GM12878 (cell line): ENCODE results near the gene MUC20. TPM values are rescaled to one million over a fixed set of nuclear protein-coding genes. Genes with fewer than 3 reads are reported as not detected.

Experiments used
- ATAC-seq: fragments of 200-7000 bp; cut with Tn5 transposase; 3 replicates; pipeline ENCODE4 v1.9.1; 2020; ENCODE audit warnings: mild to moderate bottlenecking, moderate library complexity
- BruUV-seq: library from RNA; stranded (reverse); fragments of 400-500 nt; replicated peaks from 2 replicates; lab custom pipeline; 2021; lab: Mats Ljungman, UMichigan
- CTCF ChIA-PET: fragments of 300-600 bp; sonication (Branson Sonifier 250); formaldehyde crosslinking; extraction: SDS; loops from one replicate; lab custom pipeline; 2021; ENCODE audit warnings: inconsistent platforms; lab: Yijun Ruan, JAX
- POLR2A ChIA-PET: fragments of 350-600 bp; formaldehyde crosslinking; extraction: SDS; loops from one replicate; lab custom pipeline; 2021; ENCODE audit warnings: inconsistent platforms; lab: Charles Lee
- RAD21 ChIA-PET: fragments of 300-600 bp; sonication (Branson Sonifier 250); formaldehyde crosslinking; loops from one replicate; lab custom pipeline; 2023; ENCODE audit warnings: antibody characterized with exemption; ENCODE audit not compliant: unreplicated experiment; lab: Charles Lee
- SMC1A ChIA-PET: fragments of 300-600 bp; sonication (Branson Sonifier 250); formaldehyde crosslinking; loops from one replicate; lab custom pipeline; 2023; ENCODE audit not compliant: unreplicated experiment, uncharacterized antibody; lab: Charles Lee
- DNase-seq: peaks from one replicate; pipeline ENCODE4 v3.0.0-alpha.2; 2011; ENCODE audit warnings: low read depth, low spot score
- FAIRE-seq: peaks from 3 replicates; lab custom pipeline; 2011; peaks lifted over from hg19 to GRCh38; lab: Jason Lieb, UNC
- H2AFZ ChIP-seq: 2 replicates; pipeline ENCODE4 v1.6.0; 2011; ENCODE audit warnings: low read depth, low read length, control low read depth; ENCODE audit not compliant: control insufficient read depth
- H3K27ac ChIP-seq: 2 replicates; pipeline ENCODE4 v1.5.1; 2011; ENCODE audit warnings: control low read depth; ENCODE audit not compliant: control insufficient read depth, insufficient read depth
- H3K27me3 ChIP-seq, 2 experiments: replicated peaks in 1 of 2; 2 replicates each; pipeline versions ENCODE4 v1.6.0 to v1.6.1; 2011; ENCODE audit warnings: low read length in 1 of 2; ENCODE audit not compliant: control insufficient read depth in 2 of 2, insufficient read depth in 2 of 2
- H3K36me3 ChIP-seq, 2 experiments: 2 replicates each; pipeline ENCODE4 v1.5.1; 2011; ENCODE audit warnings: low read length in 1 of 2; ENCODE audit not compliant: control insufficient read depth in 2 of 2, insufficient read depth in 2 of 2
- H3K4me1 ChIP-seq: 2 replicates; pipeline ENCODE4 v1.6.1; 2011; ENCODE audit warnings: mild to moderate bottlenecking, low read length, moderate library complexity, mixed read lengths; ENCODE audit not compliant: control insufficient read depth, insufficient read depth
- H3K4me2 ChIP-seq: 2 replicates; pipeline ENCODE4 v1.6.0; 2011; ENCODE audit warnings: control low read depth; ENCODE audit not compliant: control insufficient read depth, insufficient read depth
- H3K4me3 ChIP-seq: fragments of 200-600 bp; sonication (generic); 2 replicates; pipeline ENCODE4 v1.5.1; 2016
- H3K79me2 ChIP-seq: 2 replicates; pipeline ENCODE4 v1.6.0; 2011; ENCODE audit warnings: low read length; ENCODE audit not compliant: control insufficient read depth, insufficient read depth
- H3K9ac ChIP-seq: 2 replicates; pipeline ENCODE4 v1.8.0; 2011; ENCODE audit warnings: low read length, control low read depth, mixed read lengths; ENCODE audit not compliant: control insufficient read depth, insufficient read depth
- H3K9me3 ChIP-seq: replicated peaks from 3 replicates; pipeline ENCODE4 v1.5.1; 2011; ENCODE audit warnings: mild to moderate bottlenecking, low read length; ENCODE audit not compliant: control insufficient read depth, insufficient read depth
- H4K20me1 ChIP-seq: 2 replicates; pipeline ENCODE4 v1.6.0; 2011; ENCODE audit not compliant: control insufficient read depth, insufficient read depth
- BACH1 ChIP-seq: fragments of 450-650 bp; IDR thresholded peaks from 2 replicates; pipeline ENCODE4 v1.6.1; 2017; ENCODE audit warnings: mild to moderate bottlenecking, borderline replicate concordance
- BCL11A ChIP-seq: IDR thresholded peaks from 2 replicates; pipeline ENCODE4 v1.6.1; 2011; ENCODE audit warnings: low read depth, low read length
- BCL3 ChIP-seq: IDR thresholded peaks from 2 replicates; pipeline ENCODE4 v1.6.1; 2011; ENCODE audit warnings: borderline replicate concordance, low read depth, mild to moderate bottlenecking, moderate library complexity, low read length; ENCODE audit not compliant: insufficient read depth, poor library complexity, severe bottlenecking
- BMI1 ChIP-seq: fragments of 450-650 bp; IDR thresholded peaks from 2 replicates; pipeline ENCODE4 v1.6.1; 2016; ENCODE audit warnings: mild to moderate bottlenecking, moderate library complexity, borderline replicate concordance
- CEBPB ChIP-seq, 2 experiments: fragments of 150-350 bp in 1 of 2; IDR thresholded peaks; 2 replicates each; pipeline ENCODE4 v1.6.1; 2012 to 2014; ENCODE audit warnings: low read depth in 2 of 2, low read length in 2 of 2, borderline replicate concordance in 1 of 2, inconsistent platforms in 1 of 2
- CHD1 ChIP-seq: IDR thresholded peaks from 2 replicates; pipeline ENCODE4 v1.6.1; 2012; ENCODE audit warnings: low read depth, low read length, improper control_type of control experiment
- CREM ChIP-seq: IDR thresholded peaks from 2 replicates; pipeline ENCODE4 v1.6.1; 2014; ENCODE audit warnings: antibody characterized with exemption, low read depth
- ESRRA ChIP-seq: IDR thresholded peaks from 2 replicates; pipeline ENCODE4 v1.6.1; 2012; ENCODE audit warnings: mild to moderate bottlenecking, low read length, improper control_type of control experiment
- GATAD2B ChIP-seq: fragments of 450-650 bp; conservative IDR thresholded peaks from 2 replicates; pipeline ENCODE4 v1.6.1; 2017; ENCODE audit warnings: low read depth, mild to moderate bottlenecking, moderate library complexity
- HDAC2 ChIP-seq: fragments of 200-600 bp; sonication (generic); IDR thresholded peaks from 2 replicates; pipeline ENCODE4 v1.6.1; 2017
- MAX ChIP-seq: IDR thresholded peaks from 2 replicates; pipeline ENCODE4 v1.6.1; 2012; ENCODE audit warnings: low read depth, low read length, improper control_type of control experiment
- MEF2A ChIP-seq: IDR thresholded peaks from 2 replicates; pipeline ENCODE4 v1.6.1; 2011; ENCODE audit warnings: low read depth, mild to moderate bottlenecking, low read length, moderate library complexity; ENCODE audit not compliant: insufficient read depth
- MXI1 ChIP-seq: fragments of 150-350 bp; IDR thresholded peaks from 2 replicates; pipeline ENCODE4 v1.6.1; 2011; ENCODE audit warnings: low read depth, mild to moderate bottlenecking, inconsistent platforms, low read length, improper control_type of control experiment
- SPI1 ChIP-seq: IDR thresholded peaks from 2 replicates; pipeline ENCODE4 v1.6.1; 2011; ENCODE audit warnings: low read depth, mild to moderate bottlenecking, low read length, moderate library complexity, borderline replicate concordance; ENCODE audit not compliant: insufficient read depth
- SUPT20H ChIP-seq: IDR thresholded peaks from 2 replicates; pipeline ENCODE4 v1.6.1; 2011; ENCODE audit warnings: low read depth, mild to moderate bottlenecking, low read length, moderate library complexity, borderline replicate concordance; ENCODE audit not compliant: control insufficient read depth
- TARDBP ChIP-seq: IDR thresholded peaks from 2 replicates; pipeline ENCODE4 v1.6.1; 2016; ENCODE audit warnings: borderline replicate concordance
- TBL1XR1 ChIP-seq: IDR thresholded peaks from 2 replicates; pipeline ENCODE4 v1.6.1; 2012; ENCODE audit warnings: low read depth, low read length, improper control_type of control experiment
- TCF12 ChIP-seq: IDR thresholded peaks from 2 replicates; pipeline ENCODE4 v1.6.1; 2011; ENCODE audit warnings: low read depth, mild to moderate bottlenecking, low read length
- YBX1 ChIP-seq: fragments of 450-650 bp; IDR thresholded peaks from 2 replicates; pipeline ENCODE4 v1.6.1; 2016; ENCODE audit warnings: antibody characterized with exemption
- ZBTB11 ChIP-seq: fragments of 450-650 bp; formaldehyde crosslinking; IDR thresholded peaks from 2 replicates; pipeline ENCODE4 v1.5.0; 2022; ENCODE audit warnings: mild to moderate bottlenecking, missing genetic modification characterization
- WGBS: methylation state at CpG from one replicate; pipeline ENCODE4 v1.1.6; 2016; ENCODE audit warnings: low lambda C conversion rate; ENCODE audit not compliant: insufficient replicate concordance, insufficient coverage; ENCODE audit errors: missing lambda C conversion rate; 5-methylcytosine and 5-hydroxymethylcytosine counted together
- in situ Hi-C: fragments of 300-500 bp; cut with MboI; formaldehyde crosslinking; loops from 9 replicates; pipeline ENCODE4 v1.14.3; 2018; ENCODE audit warnings: mixed read lengths
- intact Hi-C: fragments of 100-400 bp; cut with micrococcal nuclease; formaldehyde crosslinking; loops from one replicate; pipeline ENCODE4 v1.14.2; 2022; ENCODE audit not compliant: unreplicated experiment
- polyA plus RNA-seq, 11 experiments: library from polyadenylated mRNA; depleted of rRNA in 4 of 11; unstranded in 6 of 11; stranded (reverse) in 5 of 11; fragments of >200 nt; fragmentation: Nextera tagmentation in 4 of 11; fragmentation: Illumina TruSeq in 1 of 11; extraction: Ambion mirVana in 4 of 11; extraction: Trizol in 1 of 11; gene quantifications; 1 replicate in 1 of 11; 2 replicates in 10 of 11; pipeline versions ENCODE4 v1.2.1 to v1.2.3, GENCODE V29; 2011 to 2016; ENCODE audit warnings: inconsistent platforms in 2 of 11, missing spikeins in 2 of 11, low read depth in 1 of 11
- total RNA-seq, 4 experiments: library from RNA; depleted of rRNA in 3 of 4; stranded (reverse); fragments of >200 nt in 3 of 4; fragmentation: Illumina TruSeq in 1 of 4; extraction: Trizol in 1 of 4; gene quantifications; 2 replicates each; pipeline versions ENCODE4 v1.2.1 to v1.2.3, GENCODE V29; 2013 to 2021

The MUC20 gene
- total and polyA plus RNA-seq, 10 of the 15 experiments (the other 5 are each of a cell fraction or from before 2014, with no cell fraction given) = 0.04 to 0.46 (median 0.17) TPM; not detected in 3

- TF ChIP-seq MEF2A = no peak
- TF ChIP-seq CREM = no peak
- no peak for TF ChIP-seq BACH1
- TF ChIP-seq ZBTB11 (CRISPR knock-in tag) = no peak
Observed at GRCh38 chr3:195764961-195765706, 44.4 kb downstream of the MUC20 start (continued).

GRCh38 chr3:195766671-195767070, 45.9 kb downstream of the MUC20 start:
- Histone ChIP-seq H3K4me1 (no peaks in the 10 kb centered on the region), H3K36me3 (no peaks in the 10 kb centered on the region), H3K9ac (no peak overlapping the region), H3K4me2 (no peak overlapping the region), H2AFZ (no peak overlapping the region), H3K27ac (no peak overlapping the region), H4K20me1 (no peaks in the 10 kb centered on the region), H3K4me3 (no peak overlapping the region), H3K79me2 (no peaks in the 10 kb centered on the region), H3K27me3 (no peaks in the 10 kb centered on the region), H3K9me3 (no peaks in the 10 kb centered on the region; the same call in 2 of the 3 replicates)
- intact Hi-C loops = no loop called here
- POLR2A ChIA-PET = no interaction called here
- FAIRE-seq (no peak), ATAC-seq (no peak), DNase-seq (no peak)
- WGBS = 70% methylated on average over 14 of the region's 14 CpGs
- RAD21 ChIA-PET = no interaction called here
- in situ Hi-C loops = no loop called here
- CTCF ChIA-PET = no interaction called here
- SMC1A ChIA-PET = no interaction called here
- no TSS peak for BruUV-seq
- TF ChIP-seq ESRRA = no peak
- no peak for TF ChIP-seq TARDBP
- TF ChIP-seq MAX = no peak
- no peak for TF ChIP-seq MXI1
- no peak for TF ChIP-seq TCF12
- no peak for TF ChIP-seq YBX1
- no peak for TF ChIP-seq BMI1
- TF ChIP-seq HDAC2 = no peak
- TF ChIP-seq SPI1 = no peak
- TF ChIP-seq TBL1XR1 = no peak
- no peak for TF ChIP-seq CHD1
- TF ChIP-seq GATAD2B = no peak
- TF ChIP-seq SUPT20H = no peak
- no peak for TF ChIP-seq BCL11A
- TF ChIP-seq CEBPB (IDR thresholded peaks at IDR 0.05; ENCODE audit: borderline replicate concordance in 1 of 2, low read depth in 2 of 2, low read length in 2 of 2) = no peak
- no peak for TF ChIP-seq BCL3
